NT2/D1 (cell line): ENCODE results near the gene HARS1.

Experiments
- SUZ12 ChIP-seq: IDR thresholded peaks from 2 replicates; pipeline ENCODE4 v1.6.1; 2011; ENCODE audit not compliant: insufficient read length, insufficient read depth; ENCODE audit errors: extremely low read depth
- YY1 ChIP-seq: IDR thresholded peaks from 2 replicates; pipeline ENCODE4 v1.6.1; 2011; ENCODE audit not compliant: insufficient read length, insufficient read depth

DNA sequence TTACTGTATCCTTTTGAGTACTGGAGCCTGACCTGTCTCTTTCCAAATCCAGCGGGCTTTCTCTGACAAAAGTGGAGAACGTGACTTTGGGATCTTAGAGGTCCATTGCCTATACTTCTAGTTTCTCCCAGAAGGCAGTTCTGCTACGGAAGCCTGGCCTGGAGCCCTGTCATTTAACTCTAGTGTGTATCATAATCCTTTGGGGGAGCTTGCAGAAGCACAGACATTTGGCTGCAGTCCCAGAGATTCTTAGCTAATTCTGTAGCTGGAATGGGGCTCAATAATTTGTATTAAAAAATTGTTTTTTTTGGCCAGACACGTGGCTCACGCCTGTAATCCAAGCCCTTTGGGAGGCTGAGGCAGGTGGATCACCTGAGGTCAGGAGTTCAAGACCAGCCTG is 3.1 kb upstream of the HARS1 start:
- TF ChIP-seq YY1 (no peak), SUZ12 (no peak)
